ENCODE results near the gene BICC1.

BICC1 gene

GRCh38 chr10:58512491-58513187 is at the start of gene BICC1:
Gene BICC1 (plus strand): TSS chr10:58512872. CDS start chr10:58513144, 272 bp downstream.
- peak; percentile 34 to 64 for DNase-seq (ENCODE audit: low spot score in 2 of 2)
- H3K4me3 ChIP-seq = peak within 1 kb of the TSS; percentile 57
- in situ Hi-C loops (cut with MboI; ENCODE audit: low sequenced_read_pairs) = no loop called here
- H3K36me3 ChIP-seq (replicated peaks) = no peaks in the 10 kb centered on the region
- no peaks in the 10 kb centered on the region for H3K9me3 ChIP-seq
- 0 out of 2 replicates have a peak, but pooled peaks cover 7% of the 10 kb centered on the region for H3K27me3 ChIP-seq (ENCODE audit: low read depth)
- H3K4me1 ChIP-seq = peaks cover 10% of the 10 kb centered on the region

- Histone ChIP-seq H3K4me3 (no peak overlapping the region), H3K27me3 (ENCODE audit: low read depth) (peaks cover 8% of the 10 kb centered on the region), H3K36me3 (replicated peaks) (no peaks in the 10 kb centered on the region), H3K4me1 (no peaks in the 10 kb centered on the region), H3K9me3 (no peaks in the 10 kb centered on the region)
- in situ Hi-C loops (cut with MboI; ENCODE audit: low sequenced_read_pairs) = no loop called here
- no peak for DNase-seq (ENCODE audit: low spot score in 2 of 2)
These were observed 47.7 kb upstream of the BICC1 start for GRCh38 chr10:58464956-58465355.

GRCh38 chr10:58465629-58466028 is 47.0 kb upstream of the BICC1 start:
- no peak overlapping the region for H3K4me3 ChIP-seq
- no peaks in the 10 kb centered on the region for H3K9me3 ChIP-seq
- peaks cover 8% of the 10 kb centered on the region for H3K27me3 ChIP-seq (ENCODE audit: low read depth)
- in situ Hi-C loops (cut with MboI; ENCODE audit: low sequenced_read_pairs) = no loop called here
- H3K4me1 ChIP-seq = no peaks in the 10 kb centered on the region
- no peak for DNase-seq (ENCODE audit: low spot score in 2 of 2)
- H3K36me3 ChIP-seq (replicated peaks) = no peaks in the 10 kb centered on the region

GRCh38 chr10:58467931-58468635 is 44.6 kb upstream of the BICC1 start:
- Histone ChIP-seq H3K36me3 (replicated peaks) (no peaks in the 10 kb centered on the region), H3K4me3 (no peak overlapping the region), H3K27me3 (ENCODE audit: low read depth) (peaks cover 12% of the 10 kb centered on the region), H3K9me3 (no peaks in the 10 kb centered on the region), H3K4me1 (no peaks in the 10 kb centered on the region)
- no peak for DNase-seq (ENCODE audit: low spot score in 2 of 2)
- in situ Hi-C loops (cut with MboI; ENCODE audit: low sequenced_read_pairs) = no loop called here

GRCh38 chr10:58473976-58474375 is 38.7 kb upstream of the BICC1 start:
- no peaks in the 10 kb centered on the region for H3K9me3 ChIP-seq
- in situ Hi-C loops (cut with MboI; ENCODE audit: low sequenced_read_pairs) = no loop called here
- no peaks in the 10 kb centered on the region for H3K36me3 ChIP-seq (replicated peaks)
- H3K4me1 ChIP-seq = no peaks in the 10 kb centered on the region; the same call in 1 of the 2 replicates
- H3K27me3 ChIP-seq (ENCODE audit: low read depth) = peaks cover 7% of the 10 kb centered on the region
- no peak for DNase-seq (ENCODE audit: low spot score in 2 of 2)
- H3K4me3 ChIP-seq = no peak overlapping the region

- in situ Hi-C loops (cut with MboI; ENCODE audit: low sequenced_read_pairs) = no loop called here
These were observed 37.1 kb upstream of the BICC1 start for GRCh38 chr10:58475322-58476277.

GRCh38 chr10:58477122-58477521 is 35.5 kb upstream of the BICC1 start:
- DNase-seq (ENCODE audit: low spot score in 2 of 2) = no peak
- H3K36me3 ChIP-seq (replicated peaks) = no peaks in the 10 kb centered on the region

More at GRCh38 chr10:58475322-58476277, 37.1 kb upstream of the BICC1 start:
- Histone ChIP-seq H3K9me3 (no peaks in the 10 kb centered on the region), H3K36me3 (replicated peaks) (no peaks in the 10 kb centered on the region), H3K4me3 (no peak overlapping the region), H3K27me3 (ENCODE audit: low read depth) (peaks cover 5% of the 10 kb centered on the region; the same call in 1 of the 2 replicates), H3K4me1 (no peaks in the 10 kb centered on the region; the same call in 1 of the 2 replicates)
- DNase-seq (ENCODE audit: low spot score in 2 of 2) = no peak

GRCh38 chr10:58477902-58478301 is 34.8 kb upstream of the BICC1 start:
- H3K27me3 ChIP-seq (ENCODE audit: low read depth) = no peaks in the 10 kb centered on the region; the same call in 1 of the 2 replicates

More at GRCh38 chr10:58477122-58477521, 35.5 kb upstream of the BICC1 start:
- H3K27me3 ChIP-seq (ENCODE audit: low read depth) = no peaks in the 10 kb centered on the region; the same call in 1 of the 2 replicates
- H3K4me1 ChIP-seq = peaks cover under 1% of the 10 kb centered on the region; the same call in 1 of the 2 replicates
- in situ Hi-C loops (cut with MboI; ENCODE audit: low sequenced_read_pairs) = no loop called here
- H3K4me3 ChIP-seq = no peak overlapping the region
- H3K9me3 ChIP-seq = no peaks in the 10 kb centered on the region

GRCh38 chr10:58479045-58479444 is 33.6 kb upstream of the BICC1 start:
- H3K9me3 ChIP-seq = no peaks in the 10 kb centered on the region
- in situ Hi-C loops (cut with MboI; ENCODE audit: low sequenced_read_pairs) = no loop called here
- H3K36me3 ChIP-seq (replicated peaks) = no peaks in the 10 kb centered on the region
- H3K4me3 ChIP-seq = no peak overlapping the region
- H3K4me1 ChIP-seq = peaks cover 4% of the 10 kb centered on the region; the same call in 1 of the 2 replicates
- H3K27me3 ChIP-seq (ENCODE audit: low read depth) = no peaks in the 10 kb centered on the region
- no peak for DNase-seq (ENCODE audit: low spot score in 2 of 2)

More at GRCh38 chr10:58477902-58478301, 34.8 kb upstream of the BICC1 start:
- in situ Hi-C loops (cut with MboI; ENCODE audit: low sequenced_read_pairs) = no loop called here
- Histone ChIP-seq H3K4me3 (no peak overlapping the region), H3K9me3 (no peaks in the 10 kb centered on the region), H3K36me3 (replicated peaks) (no peaks in the 10 kb centered on the region), H3K4me1 (peaks cover 4% of the 10 kb centered on the region; the same call in 1 of the 2 replicates)
- DNase-seq (ENCODE audit: low spot score in 2 of 2) = no peak

- H3K4me3 ChIP-seq = no peak overlapping the region
- no peak for DNase-seq (ENCODE audit: low spot score in 2 of 2)
- H3K9me3 ChIP-seq = no peaks in the 10 kb centered on the region
- no peaks in the 10 kb centered on the region for H3K27me3 ChIP-seq (ENCODE audit: low read depth)
- peaks cover 4% of the 10 kb centered on the region; the same call in 1 of the 2 replicates for H3K4me1 ChIP-seq
- no peaks in the 10 kb centered on the region for H3K36me3 ChIP-seq (replicated peaks)
- in situ Hi-C loops (cut with MboI; ENCODE audit: low sequenced_read_pairs) = no loop called here
These were observed 32.4 kb upstream of the BICC1 start for GRCh38 chr10:58480321-58480720.

- in situ Hi-C loops (cut with MboI; ENCODE audit: low sequenced_read_pairs) = no loop called here
- Histone ChIP-seq H3K4me3 (no peak overlapping the region), H3K27me3 (ENCODE audit: low read depth) (no peaks in the 10 kb centered on the region), H3K4me1 (peaks cover 4% of the 10 kb centered on the region; the same call in 1 of the 2 replicates), H3K9me3 (no peaks in the 10 kb centered on the region), H3K36me3 (replicated peaks) (no peaks in the 10 kb centered on the region)
- no peak for DNase-seq (ENCODE audit: low spot score in 2 of 2)
These were observed 31.0 kb upstream of the BICC1 start for GRCh38 chr10:58481569-58482109.

- no peak for DNase-seq (ENCODE audit: low spot score in 2 of 2)
- Histone ChIP-seq H3K9me3 (no peaks in the 10 kb centered on the region), H3K4me3 (no peak overlapping the region), H3K27me3 (ENCODE audit: low read depth) (no peaks in the 10 kb centered on the region), H3K4me1 (peaks cover 4% of the 10 kb centered on the region; the same call in 1 of the 2 replicates), H3K36me3 (replicated peaks) (no peaks in the 10 kb centered on the region)
- in situ Hi-C loops (cut with MboI; ENCODE audit: low sequenced_read_pairs) = no loop called here
These were observed 25.9 kb upstream of the BICC1 start for GRCh38 chr10:58486821-58487220.

- Histone ChIP-seq H3K36me3 (replicated peaks) (no peaks in the 10 kb centered on the region), H3K9me3 (no peaks in the 10 kb centered on the region), H3K27me3 (ENCODE audit: low read depth) (no peaks in the 10 kb centered on the region), H3K4me1 (no peaks in the 10 kb centered on the region), H3K4me3 (no peak overlapping the region)
- no peak for DNase-seq (ENCODE audit: low spot score in 2 of 2)
- in situ Hi-C loops (cut with MboI; ENCODE audit: low sequenced_read_pairs) = no loop called here
These were observed 23.8 kb upstream of the BICC1 start for GRCh38 chr10:58488921-58489320.

All from HAP-1 (cell line).